HG03103 (cell line): ENCODE measurements around the gene SMC1B.
"Not testable (repeated sequence)": the region's sequence is repeated elsewhere in the genome, so short reads cannot be mapped to it uniquely, and the experiment has no call there.

Experiments
- ATAC-seq: cut with Tn5 transposase; IDR thresholded peaks from one replicate; pipeline ENCODE4 v1.9.1; 2021; ENCODE audit warnings: low read depth; ENCODE audit not compliant: unreplicated experiment

The SMC1B gene

GRCh38 chr22:45423524-45423923 lies 10.1 kb upstream of the SMC1B start:
- ATAC-seq = no peak

GRCh38 chr22:45422237-45422983 lies 9.0 kb upstream of the SMC1B start:
- no peak for ATAC-seq

- no peak for ATAC-seq
Measured at GRCh38 chr22:45421349-45422055, 8.1 kb upstream of the SMC1B start.

GRCh38 chr22:45420539-45420938 lies 7.1 kb upstream of the SMC1B start:
- no peak for ATAC-seq

GRCh38 chr22:45420011-45420410 lies 6.6 kb upstream of the SMC1B start:
- ATAC-seq = no peak

- ATAC-seq = no peak
Measured at GRCh38 chr22:45418770-45419138, 5.4 kb upstream of the SMC1B start.

- no peak for ATAC-seq
Measured at GRCh38 chr22:45418056-45418769, 4.8 kb upstream of the SMC1B start.

GRCh38 chr22:45413013-45413367 lies 409 bp downstream of the SMC1B start:
- ATAC-seq = no peak

GRCh38 chr22:45407793-45408192 lies 5.6 kb downstream of the SMC1B start:
- ATAC-seq = no peak

- no peak for ATAC-seq
Measured at GRCh38 chr22:45402466-45402985, 10.9 kb downstream of the SMC1B start.

GRCh38 chr22:45399712-45400445 lies 13.5 kb downstream of the SMC1B start:
- no peak for ATAC-seq

GRCh38 chr22:45398214-45398613 lies 15.2 kb downstream of the SMC1B start:
- no peak for ATAC-seq

GRCh38 chr22:45397806-45398205 lies 15.6 kb downstream of the SMC1B start:
- no peak for ATAC-seq

GRCh38 chr22:45389546-45389945 lies 23.9 kb downstream of the SMC1B start:
- ATAC-seq = no peak

- no peak for ATAC-seq
Measured at GRCh38 chr22:45381348-45381747, 32.1 kb downstream of the SMC1B start.

- ATAC-seq = no peak
Measured at GRCh38 chr22:45376703-45377102, 36.7 kb downstream of the SMC1B start.

- no peak for ATAC-seq
Measured at GRCh38 chr22:45376009-45376408, 37.4 kb downstream of the SMC1B start.

GRCh38 chr22:45373592-45373991 lies 39.8 kb downstream of the SMC1B start:
- not testable (repeated sequence) for ATAC-seq

GRCh38 chr22:45366713-45367112 lies 46.7 kb downstream of the SMC1B start:
- no peak for ATAC-seq

- ATAC-seq = no peak
Measured at GRCh38 chr22:45359627-45360026, 53.8 kb downstream of the SMC1B start.

- ATAC-seq = no peak
Measured at GRCh38 chr22:45358127-45358526, 55.3 kb downstream of the SMC1B start.
